Fibroblast of peridontal ligament (primary cell): Measurements from ENCODE around the gene PTBP3.

Experiments
- DNase-seq: peaks from one replicate; pipeline ENCODE4 v3.0.0-alpha.2; 2010; ENCODE audit errors: extremely low read depth

Gene PTBP3

GRCh38 chr9:112169368-112169767 lies 164.1 kb downstream of the PTBP3 start:
- DNase-seq: no peak

GRCh38 chr9:112168197-112168596 lies 165.2 kb downstream of the PTBP3 start:
- DNase-seq: no peak
